Measurements from ENCODE around the gene CACNA1C. TPM values are rescaled to one million over a fixed set of nuclear protein-coding genes. Genes with fewer than 3 reads are reported as not detected.

CACNA1C gene
- total RNA-seq, 1 experiment from 2014 or later: not detected

DNA sequence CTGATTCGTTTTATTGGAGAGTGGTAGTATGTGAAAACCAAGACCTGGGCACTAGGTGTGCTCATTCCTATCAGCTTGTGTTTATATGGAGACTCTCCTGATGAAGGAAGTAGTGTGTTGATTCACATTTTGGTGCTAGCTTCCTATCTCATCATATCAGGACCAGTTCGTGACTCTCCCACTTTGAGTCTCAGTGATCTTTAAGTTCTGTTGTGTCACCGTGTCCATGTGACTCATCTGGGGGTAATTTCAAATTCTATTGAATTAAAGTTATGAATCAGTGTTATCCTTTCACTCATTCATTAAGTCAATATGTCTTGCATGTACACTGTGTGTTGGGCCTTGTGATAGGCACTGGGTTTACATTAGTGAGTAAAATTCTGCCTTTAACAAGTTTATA lies 180.2 kb downstream of the CACNA1C start:
- H3K4me1 ChIP-seq (replicated peaks; ENCODE audit: insufficient read depth): no peaks in the 10 kb centered on the region
- H3K4me3 ChIP-seq: no peak overlapping the region
- H3K27me3 ChIP-seq (ENCODE audit: insufficient read depth, low read depth): peaks cover 72% of the 10 kb centered on the region
- POLR2A ChIA-PET (ENCODE audit: unreplicated experiment): no interaction called here
- intact Hi-C loops (cut with micrococcal nuclease; ENCODE audit: unreplicated experiment): no loop called here
- no peak overlapping the region for H3K4me2 ChIP-seq
- no TSS peak for BruUV-seq (replicated peaks)
- DNase-seq: no peak
- no peak overlapping the region for H2AFZ ChIP-seq
- no peak overlapping the region for H3K27ac ChIP-seq
- CTCF ChIA-PET: no interaction called here
- H3K36me3 ChIP-seq (ENCODE audit: low read depth): no peaks in the 10 kb centered on the region
- no peaks in the 10 kb centered on the region for H3K9me2 ChIP-seq (ENCODE audit: insufficient read depth)
- no peaks in the 10 kb centered on the region for H3K79me2 ChIP-seq (ENCODE audit: low read depth)
- TF ChIP-seq CTCF (conservative IDR thresholded peaks at IDR 0.05): no peak
- no peak for TF ChIP-seq EZH2 (IDR thresholded peaks at IDR 0.05; ENCODE audit: low read depth)
- no peaks in the 10 kb centered on the region; the same call in 1 of the 2 replicates for H3K9me3 ChIP-seq (ENCODE audit: insufficient read depth, low read depth)
- H3F3A ChIP-seq (ENCODE audit: insufficient read depth, low read depth): no peaks in the 10 kb centered on the region
- H4K20me1 ChIP-seq (ENCODE audit: insufficient read depth): no peaks in the 10 kb centered on the region

GRCh38 chr12:2234091-2234490 lies 181.3 kb downstream of the CACNA1C start:
- DNase-seq: no peak
- H3K27ac ChIP-seq: no peak overlapping the region
- TF ChIP-seq CTCF (conservative IDR thresholded peaks at IDR 0.05) (no peak), EZH2 (IDR thresholded peaks at IDR 0.05; ENCODE audit: low read depth) (no peak)
- H3K4me1 ChIP-seq (replicated peaks; ENCODE audit: insufficient read depth): no peaks in the 10 kb centered on the region
- no peaks in the 10 kb centered on the region for H4K20me1 ChIP-seq (ENCODE audit: insufficient read depth)
- intact Hi-C loops (cut with micrococcal nuclease; ENCODE audit: unreplicated experiment): no loop called here
- H3K4me3 ChIP-seq: no peak overlapping the region
- H3K9me3 ChIP-seq (ENCODE audit: insufficient read depth, low read depth): no peaks in the 10 kb centered on the region; the same call in 1 of the 2 replicates
- H2AFZ ChIP-seq: no peak overlapping the region
- no peaks in the 10 kb centered on the region for H3K9me2 ChIP-seq (ENCODE audit: insufficient read depth)
- H3K79me2 ChIP-seq (ENCODE audit: low read depth): no peaks in the 10 kb centered on the region
- ChIA-PET POLR2A (ENCODE audit: unreplicated experiment) (no interaction called here), CTCF (no interaction called here)
- BruUV-seq (replicated peaks): no TSS peak
- no peaks in the 10 kb centered on the region for H3F3A ChIP-seq (ENCODE audit: insufficient read depth, low read depth)
- H3K27me3 ChIP-seq (ENCODE audit: insufficient read depth, low read depth): peaks cover 72% of the 10 kb centered on the region
- H3K4me2 ChIP-seq: no peak overlapping the region
- no peaks in the 10 kb centered on the region for H3K36me3 ChIP-seq (ENCODE audit: low read depth)

DNA sequence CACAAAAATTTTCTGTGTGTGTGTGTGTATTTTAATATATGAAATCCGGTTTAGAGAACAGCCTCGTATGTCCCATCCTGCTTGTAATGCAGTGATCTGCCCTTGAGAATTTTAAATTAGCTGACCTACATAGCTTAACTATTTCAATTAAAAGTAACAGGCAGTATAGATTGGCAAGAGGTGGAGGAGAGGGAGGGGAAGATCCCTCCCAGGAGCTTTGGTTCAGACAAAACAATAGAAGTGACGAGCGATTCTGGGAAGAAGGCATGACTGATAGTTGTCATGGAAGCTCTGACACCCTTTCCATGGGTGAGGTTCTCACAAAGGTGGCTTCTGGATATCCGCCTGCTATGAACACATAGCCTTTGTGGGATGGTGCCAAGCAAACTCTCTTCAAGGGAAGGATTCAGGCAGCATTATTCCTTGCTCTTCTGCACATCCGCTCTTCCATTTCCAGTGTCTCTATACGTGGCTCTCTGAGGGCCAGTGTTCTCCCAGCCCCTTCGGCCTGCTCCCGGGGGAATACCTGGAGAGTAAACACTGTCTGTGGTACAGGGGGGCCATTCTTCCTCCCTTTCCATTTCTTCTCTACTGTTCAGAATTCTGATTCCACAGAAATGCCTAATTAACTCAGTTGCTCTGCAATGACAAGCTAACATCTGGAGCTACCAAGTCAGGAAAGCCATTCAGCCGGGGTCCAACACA lies 182.0 kb downstream of the CACNA1C start:
- Histone ChIP-seq H3K9me2 (ENCODE audit: insufficient read depth) (no peaks in the 10 kb centered on the region), H3K79me2 (ENCODE audit: low read depth) (no peaks in the 10 kb centered on the region), H3K27ac (no peak overlapping the region), H3K4me1 (replicated peaks; ENCODE audit: insufficient read depth) (no peaks in the 10 kb centered on the region), H3K27me3 (ENCODE audit: insufficient read depth, low read depth) (peaks cover 72% of the 10 kb centered on the region), H2AFZ (no peak overlapping the region), H4K20me1 (ENCODE audit: insufficient read depth) (no peaks in the 10 kb centered on the region), H3F3A (ENCODE audit: insufficient read depth, low read depth) (no peaks in the 10 kb centered on the region), H3K4me3 (no peak overlapping the region), H3K9me3 (ENCODE audit: insufficient read depth, low read depth) (no peaks in the 10 kb centered on the region; the same call in 1 of the 2 replicates), H3K4me2 (no peak overlapping the region), H3K36me3 (ENCODE audit: low read depth) (no peaks in the 10 kb centered on the region)
- ChIA-PET POLR2A (ENCODE audit: unreplicated experiment) (no interaction called here), CTCF (no interaction called here)
- no TSS peak for BruUV-seq (replicated peaks)
- no peak for TF ChIP-seq EZH2 (IDR thresholded peaks at IDR 0.05; ENCODE audit: low read depth)
- TF ChIP-seq CTCF (conservative IDR thresholded peaks at IDR 0.05): no peak
- no peak for DNase-seq
- intact Hi-C loops (cut with micrococcal nuclease; ENCODE audit: unreplicated experiment): no loop called here

All from PC-9 (cell line).